Effector CD4-positive, alpha-beta T cell (primary cell): ENCODE data around the gene GINM1.

Experiments used
- DNase-seq: peaks from one replicate; pipeline ENCODE4 v3.0.0-alpha.2; 2020

Gene GINM1

GRCh38 chr6:149600508-149600907 is 34.3 kb downstream of the GINM1 start:
- no peak for DNase-seq

GRCh38 chr6:149608381-149608982 is 42.3 kb downstream of the GINM1 start:
- no peak for DNase-seq

GRCh38 chr6:149614337-149614736 is 48.2 kb downstream of the GINM1 start:
- DNase-seq: no peak

GRCh38 chr6:149615805-149616204 is 49.6 kb downstream of the GINM1 start:
- DNase-seq: no peak

GRCh38 chr6:149627672-149628071 is 61.5 kb downstream of the GINM1 start:
- no peak for DNase-seq

GRCh38 chr6:149628875-149629510 is 62.8 kb downstream of the GINM1 start:
- DNase-seq: no peak

GRCh38 chr6:149634315-149634714 is 68.1 kb downstream of the GINM1 start:
- DNase-seq: no peak

GRCh38 chr6:149636124-149636523 is 69.9 kb downstream of the GINM1 start:
- DNase-seq: no peak
